ENCODE results near the gene MYO3B.
A peak's percentile ranks its signal among the peaks of the same experiment; 100 is the strongest.
"Not testable (repeated sequence)": the region's sequence is repeated elsewhere in the genome, so short reads cannot be mapped to it uniquely, and the experiment has no call there.

Gene MYO3B

GRCh38 chr2:170339750-170340692, 162.1 kb downstream of the MYO3B start:
- DNase-seq = peak in 1 of 2 experiments; percentile 43
- TF ChIP-seq POLR2A (IDR thresholded peaks at IDR 0.05; ENCODE audit: low read length) = no peak
- TF ChIP-seq GATA1 (IDR thresholded peaks at IDR 0.05; ENCODE audit: low read depth, low read length) = no peak

GRCh38 chr2:170340693-170341068, 162.7 kb downstream of the MYO3B start:
- DNase-seq = no peak
- TF ChIP-seq GATA1 (IDR thresholded peaks at IDR 0.05; ENCODE audit: low read depth, low read length) (no peak), POLR2A (IDR thresholded peaks at IDR 0.05; ENCODE audit: low read length) (no peak)

- DNase-seq = no peak
- no peak for TF ChIP-seq POLR2A (IDR thresholded peaks at IDR 0.05; ENCODE audit: low read length)
Observed at GRCh38 chr2:170341684-170342623, 164.0 kb downstream of the MYO3B start.

GRCh38 chr2:170344663-170345346, 166.9 kb downstream of the MYO3B start:
- TF ChIP-seq GATA1 (IDR thresholded peaks at IDR 0.05; ENCODE audit: low read depth, low read length) (no peak), POLR2A (IDR thresholded peaks at IDR 0.05; ENCODE audit: low read length) (no peak)
- peak in 1 of 2 experiments; percentile 12 for DNase-seq

GRCh38 chr2:170345607-170346006, 167.7 kb downstream of the MYO3B start:
- TF ChIP-seq POLR2A (IDR thresholded peaks at IDR 0.05; ENCODE audit: low read length) (no peak), GATA1 (IDR thresholded peaks at IDR 0.05; ENCODE audit: low read depth, low read length) (no peak)
- DNase-seq = peak; percentile 47 to 51

GRCh38 chr2:170349269-170349668, 171.3 kb downstream of the MYO3B start:
- DNase-seq = not testable (repeated sequence)

- no peak for TF ChIP-seq GATA1 (IDR thresholded peaks at IDR 0.05; ENCODE audit: low read depth, low read length)
- no peak for TF ChIP-seq POLR2A (IDR thresholded peaks at IDR 0.05; ENCODE audit: low read length)
- no peak for DNase-seq
Observed at GRCh38 chr2:170350929-170351826, 173.2 kb downstream of the MYO3B start.

- no peak for DNase-seq
Observed at GRCh38 chr2:170353723-170354122, 175.8 kb downstream of the MYO3B start.

GRCh38 chr2:170354388-170354787, 176.4 kb downstream of the MYO3B start:
- DNase-seq = no peak
- TF ChIP-seq GATA1 (IDR thresholded peaks at IDR 0.05; ENCODE audit: low read depth, low read length) (no peak), POLR2A (IDR thresholded peaks at IDR 0.05; ENCODE audit: low read length) (no peak)

More at GRCh38 chr2:170353723-170354122, 175.8 kb downstream of the MYO3B start:
- TF ChIP-seq GATA1 (IDR thresholded peaks at IDR 0.05; ENCODE audit: low read depth, low read length) = no peak
- TF ChIP-seq POLR2A (IDR thresholded peaks at IDR 0.05; ENCODE audit: low read length) = no peak

GRCh38 chr2:170354855-170355780, 177.2 kb downstream of the MYO3B start:
- no peak for TF ChIP-seq POLR2A (IDR thresholded peaks at IDR 0.05; ENCODE audit: low read length)
- no peak for TF ChIP-seq GATA1 (IDR thresholded peaks at IDR 0.05; ENCODE audit: low read depth, low read length)

GRCh38 chr2:170359466-170359865, 181.5 kb downstream of the MYO3B start:
- no peak for DNase-seq
- TF ChIP-seq POLR2A (IDR thresholded peaks at IDR 0.05; ENCODE audit: low read length) = no peak
- TF ChIP-seq GATA1 (IDR thresholded peaks at IDR 0.05; ENCODE audit: low read depth, low read length) = no peak

More at GRCh38 chr2:170354855-170355780, 177.2 kb downstream of the MYO3B start:
- peak in 1 of 2 experiments; percentile 4 for DNase-seq
